Activated CD8-positive, alpha-beta memory T cell treated with anti-CD3 and anti-CD28 coated beads, Interleukin-2, amount 50 U/mL, for 4 hours (primary cell): ENCODE data around the gene PPAN.

Source experiments
- DNase-seq: peaks from one replicate; pipeline ENCODE4 v3.0.0-alpha.2; 2020

PPAN gene

GRCh38 chr19:10142701-10143375, 36.7 kb downstream of the PPAN start:
- peak; percentile 38 for DNase-seq

DNA sequence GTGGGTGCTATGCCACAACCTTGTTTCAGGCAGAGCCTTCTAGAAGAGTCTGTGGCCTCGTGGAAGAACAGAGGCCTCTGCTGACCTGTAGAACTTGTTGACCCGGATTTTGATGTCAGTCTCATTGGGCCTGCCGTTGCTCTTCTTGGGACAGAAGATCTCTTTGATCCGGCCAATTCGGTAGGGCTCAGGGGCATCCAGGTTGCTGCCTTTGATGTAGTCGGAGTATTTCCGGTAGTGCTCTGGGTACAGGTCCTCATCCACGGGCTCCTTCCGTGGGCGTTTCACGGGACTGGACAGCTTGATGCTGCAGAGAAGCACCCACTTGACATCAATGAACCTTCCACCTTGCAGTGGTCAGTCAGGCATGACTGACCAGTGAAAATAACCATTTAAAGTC, 37.5 kb downstream of the PPAN start:
- DNase-seq: no peak

DNA sequence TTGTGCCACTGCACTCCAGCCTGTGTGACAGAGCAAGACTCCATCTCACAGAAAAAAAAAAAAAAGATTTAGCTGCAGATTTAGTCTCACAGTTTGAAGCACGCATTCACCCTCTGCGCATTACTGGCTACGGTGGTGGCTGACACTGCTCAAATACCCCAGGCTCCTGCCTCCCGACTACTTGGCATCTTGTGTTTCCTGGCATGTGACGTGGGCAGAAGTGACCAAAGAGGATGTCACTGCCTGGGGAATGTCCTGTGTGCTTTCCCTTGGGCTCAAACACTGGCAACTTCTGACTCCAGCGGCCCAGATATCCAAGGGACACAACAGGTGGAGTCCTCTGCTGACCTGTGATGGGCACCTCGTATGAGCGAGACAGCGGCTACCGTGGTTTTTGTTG, 38.2 kb downstream of the PPAN start:
- no peak for DNase-seq

- DNase-seq: no peak
Observed at GRCh38 chr19:10145031-10145430, 38.9 kb downstream of the PPAN start.

- DNase-seq: no peak
Observed at GRCh38 chr19:10146142-10146541, 40.0 kb downstream of the PPAN start.

- no peak for DNase-seq
Observed at GRCh38 chr19:10149427-10149826, 43.3 kb downstream of the PPAN start.

DNA sequence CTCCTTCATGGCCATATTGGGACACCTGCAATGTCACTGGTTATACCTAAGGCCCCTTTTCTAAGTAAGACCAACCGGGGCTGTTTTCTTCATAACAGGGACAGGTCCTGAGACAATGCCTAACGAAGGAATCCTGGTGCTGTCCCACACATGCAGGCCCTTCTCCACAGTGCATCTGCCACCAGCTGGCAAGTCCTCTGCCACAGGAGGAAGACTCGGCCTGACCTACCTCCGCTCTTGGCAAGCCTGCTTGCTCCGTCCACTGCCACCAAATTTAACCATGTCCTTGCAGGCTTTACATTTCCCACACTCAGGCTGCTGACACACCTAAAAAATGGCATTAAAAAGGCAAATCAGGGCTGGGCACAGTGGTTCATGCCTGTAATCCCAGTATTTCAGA, 45.4 kb downstream of the PPAN start:
- DNase-seq: no peak

DNA sequence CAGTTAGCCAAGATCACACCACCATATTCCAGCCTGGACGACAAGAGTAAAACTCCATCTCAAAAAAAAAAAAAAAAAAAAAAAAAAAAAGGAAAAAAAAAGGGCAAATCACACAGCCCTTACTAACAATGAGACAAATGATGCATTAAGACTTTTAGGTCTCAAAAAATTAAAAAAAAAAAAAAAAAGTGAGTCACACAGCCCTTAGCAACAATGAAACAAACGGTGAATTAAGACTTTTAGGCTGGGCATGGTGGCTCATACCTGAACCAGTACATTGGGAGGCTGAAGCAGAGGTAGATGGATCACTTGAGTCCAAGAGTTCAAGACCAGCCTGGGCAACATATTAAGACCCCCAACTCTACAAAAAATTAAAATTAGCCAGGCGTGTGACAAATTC, 45.9 kb downstream of the PPAN start:
- DNase-seq: no peak

DNA sequence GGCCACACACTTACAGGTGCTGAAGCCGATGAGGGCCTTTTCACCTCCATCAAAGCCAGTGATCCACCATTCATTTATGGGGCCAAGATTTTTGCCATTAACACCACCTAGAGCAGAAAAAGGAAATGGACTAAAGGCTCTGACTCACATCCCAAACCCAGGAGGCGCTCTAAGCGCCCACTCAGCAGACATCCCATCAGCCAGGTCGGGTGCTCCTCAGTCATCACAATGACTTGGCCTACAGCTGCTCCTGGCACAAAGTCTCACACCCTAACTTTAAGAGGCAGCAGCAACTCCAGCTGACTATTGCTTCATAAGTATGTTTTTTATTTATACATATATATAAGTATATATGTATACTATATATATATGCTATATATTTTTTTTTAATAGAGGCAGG, 49.7 kb downstream of the PPAN start:
- DNase-seq: no peak

DNA sequence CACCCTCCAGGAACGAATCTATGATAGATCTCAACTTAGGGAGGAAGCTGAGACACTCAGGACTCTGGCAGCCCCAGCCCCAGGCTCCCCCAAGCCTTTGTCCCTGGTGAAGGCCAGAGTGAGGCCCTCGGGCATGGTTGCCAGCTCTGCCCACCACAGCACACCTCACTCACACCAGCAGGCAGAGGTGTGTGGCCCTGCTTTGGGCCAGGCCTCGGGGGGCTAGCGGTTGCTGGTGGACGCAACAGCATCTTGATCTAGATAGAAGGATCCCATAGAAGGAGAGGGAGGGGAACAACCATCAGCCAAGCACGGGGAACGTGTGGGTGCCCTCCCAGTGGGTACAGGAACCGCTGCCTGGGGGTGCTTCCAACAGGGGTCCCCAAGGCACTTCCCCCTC, 51.9 kb downstream of the PPAN start:
- no peak for DNase-seq

DNA sequence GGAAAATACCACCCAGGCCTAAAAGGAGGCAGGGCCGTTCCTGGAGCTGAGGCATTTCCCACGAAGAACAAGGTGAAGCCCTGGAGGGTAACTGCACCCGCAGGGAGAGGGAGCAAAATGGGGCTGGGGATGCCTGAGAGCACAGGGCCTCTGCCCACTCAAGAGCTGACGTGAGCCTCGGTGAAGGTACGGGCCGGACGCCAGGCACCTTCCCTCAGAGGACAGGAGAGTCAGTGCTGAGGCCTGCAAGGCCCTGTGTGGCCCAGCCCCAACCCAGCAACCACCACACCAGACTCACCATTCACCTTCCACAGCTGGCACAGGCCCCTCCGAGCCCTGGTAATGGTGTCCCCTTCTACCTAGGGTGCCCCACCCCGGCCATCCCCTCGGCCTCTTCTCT, 52.3 kb downstream of the PPAN start:
- DNase-seq: no peak

DNA sequence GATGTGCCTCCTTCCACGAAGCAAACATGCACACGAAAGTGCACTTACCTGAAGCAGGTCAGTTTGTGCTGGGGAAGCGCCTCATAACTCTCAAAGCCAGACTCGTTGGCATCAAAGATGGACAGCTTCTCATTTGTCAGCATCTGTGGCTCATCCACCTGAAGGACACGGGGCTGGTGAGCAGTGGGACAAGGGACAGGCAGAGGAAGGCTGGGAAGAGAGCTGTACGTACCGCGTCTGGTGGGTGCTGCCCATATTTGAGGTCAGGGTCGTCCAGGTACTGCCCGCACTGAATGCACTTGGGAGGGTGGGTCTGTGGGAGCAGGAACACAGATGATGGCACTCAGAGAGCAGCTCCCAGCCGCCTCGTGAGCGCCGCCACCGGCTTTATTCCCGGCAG, 53.4 kb downstream of the PPAN start:
- DNase-seq: no peak
